ENCODE data around the gene MAN1A1. TPM values are rescaled to one million over a fixed set of nuclear protein-coding genes. Genes with fewer than 3 reads are reported as not detected.

Gene MAN1A1
- total RNA-seq, 1 donor: 104 TPM

DNA sequence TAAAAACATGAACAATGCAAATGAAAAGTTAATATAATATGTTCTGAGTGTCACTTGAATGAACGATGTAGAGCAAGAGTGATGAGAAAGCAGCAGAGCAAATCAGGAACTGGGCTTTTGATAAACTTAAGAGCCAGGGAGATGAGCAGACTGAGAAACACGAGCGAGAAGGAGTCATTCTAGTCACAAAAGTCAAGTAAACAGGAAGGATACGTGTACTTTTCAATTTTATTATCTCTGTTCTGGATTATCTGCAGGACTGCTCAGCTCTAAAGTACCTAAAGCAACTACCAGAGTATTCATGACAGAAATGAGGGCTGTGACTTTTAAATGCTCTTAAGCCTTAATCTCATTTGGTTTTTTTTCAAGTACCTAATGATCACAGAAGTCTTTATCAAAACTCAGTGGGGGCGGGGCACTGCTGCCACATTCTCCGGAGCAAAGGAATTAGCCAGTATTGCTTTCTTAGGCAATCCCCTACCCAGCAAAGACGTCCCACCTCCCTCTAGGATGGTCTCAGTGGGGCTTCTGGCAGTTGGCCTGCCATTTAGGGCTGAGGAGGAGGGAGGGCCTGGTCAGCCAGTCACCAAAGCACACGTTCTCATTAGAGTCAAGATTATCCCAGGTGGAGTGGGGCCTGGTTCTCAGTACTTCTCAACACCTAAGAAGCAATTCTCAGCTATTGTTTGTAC lies 8.6 kb downstream of the MAN1A1 start:
- DNase-seq (ENCODE audit: low read depth): peak; percentile 61
- TF ChIP-seq, protein P1, sequence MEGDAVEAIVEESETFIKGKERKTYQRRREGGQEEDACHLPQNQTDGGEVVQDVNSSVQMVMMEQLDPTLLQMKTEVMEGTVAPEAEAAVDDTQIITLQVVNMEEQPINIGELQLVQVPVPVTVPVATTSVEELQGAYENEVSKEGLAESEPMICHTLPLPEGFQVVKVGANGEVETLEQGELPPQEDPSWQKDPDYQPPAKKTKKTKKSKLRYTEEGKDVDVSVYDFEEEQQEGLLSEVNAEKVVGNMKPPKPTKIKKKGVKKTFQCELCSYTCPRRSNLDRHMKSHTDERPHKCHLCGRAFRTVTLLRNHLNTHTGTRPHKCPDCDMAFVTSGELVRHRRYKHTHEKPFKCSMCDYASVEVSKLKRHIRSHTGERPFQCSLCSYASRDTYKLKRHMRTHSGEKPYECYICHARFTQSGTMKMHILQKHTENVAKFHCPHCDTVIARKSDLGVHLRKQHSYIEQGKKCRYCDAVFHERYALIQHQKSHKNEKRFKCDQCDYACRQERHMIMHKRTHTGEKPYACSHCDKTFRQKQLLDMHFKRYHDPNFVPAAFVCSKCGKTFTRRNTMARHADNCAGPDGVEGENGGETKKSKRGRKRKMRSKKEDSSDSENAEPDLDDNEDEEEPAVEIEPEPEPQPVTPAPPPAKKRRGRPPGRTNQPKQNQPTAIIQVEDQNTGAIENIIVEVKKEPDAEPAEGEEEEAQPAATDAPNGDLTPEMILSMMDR (IDR thresholded peaks at IDR 0.05; ENCODE audit: insufficient read depth, low read depth, low read length): no peak
- peak overlapping the region; percentile 13 for H3K4me3 ChIP-seq (ENCODE audit: low read depth, low read length)

DNA sequence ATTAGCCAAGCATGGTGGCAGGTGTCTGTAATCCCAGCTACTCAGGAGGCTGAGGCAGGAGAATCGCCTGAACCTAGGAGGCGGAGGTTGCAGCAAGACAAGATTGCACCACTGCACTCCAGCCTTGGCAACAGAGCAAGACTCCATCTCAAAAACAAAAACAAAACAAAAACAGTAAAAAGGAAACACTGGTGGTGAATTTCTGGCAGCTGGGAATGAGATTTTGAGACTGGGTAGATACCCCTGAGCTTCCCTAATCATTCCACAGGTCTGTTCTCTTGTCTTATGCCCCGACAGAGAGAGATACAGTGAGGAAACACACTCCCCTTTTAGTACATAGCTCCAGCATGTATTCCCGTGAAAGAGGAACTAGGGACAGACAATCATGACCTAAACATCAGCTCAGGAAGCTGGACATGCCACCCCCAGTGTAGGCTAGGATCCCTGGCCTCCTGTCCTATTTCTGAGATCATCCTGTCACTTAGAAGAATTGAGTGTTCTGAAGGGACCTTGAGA lies 9.6 kb downstream of the MAN1A1 start:
- TF ChIP-seq, protein P1 (IDR thresholded peaks at IDR 0.05; ENCODE audit: insufficient read depth, low read depth, low read length): no peak
- no peak overlapping the region for H3K4me3 ChIP-seq (ENCODE audit: low read depth, low read length)
- DNase-seq (ENCODE audit: low read depth): peak; percentile 17

DNA sequence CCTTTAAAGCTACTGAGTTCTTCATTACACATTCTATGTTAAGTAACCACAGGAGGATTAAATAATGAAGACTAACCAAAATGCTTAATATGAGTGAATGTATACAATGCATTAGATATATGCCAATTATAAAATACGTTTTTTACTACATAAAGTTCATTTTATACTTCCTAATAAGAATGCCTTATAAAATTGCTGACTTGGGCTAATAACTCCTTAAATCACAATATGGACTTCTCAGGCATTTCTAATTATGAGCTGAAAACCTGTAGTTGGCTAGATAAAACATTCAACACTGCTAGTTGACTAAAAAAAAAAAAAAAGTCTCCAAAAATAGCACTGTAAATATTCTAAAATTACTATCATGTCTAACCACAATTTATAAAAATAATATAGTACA lies 11.8 kb downstream of the MAN1A1 start:
- DNase-seq (ENCODE audit: low read depth): no peak
- H3K4me3 ChIP-seq (ENCODE audit: low read depth, low read length): no peak overlapping the region
- TF ChIP-seq, protein P1 (IDR thresholded peaks at IDR 0.05; ENCODE audit: insufficient read depth, low read depth, low read length): no peak

DNA sequence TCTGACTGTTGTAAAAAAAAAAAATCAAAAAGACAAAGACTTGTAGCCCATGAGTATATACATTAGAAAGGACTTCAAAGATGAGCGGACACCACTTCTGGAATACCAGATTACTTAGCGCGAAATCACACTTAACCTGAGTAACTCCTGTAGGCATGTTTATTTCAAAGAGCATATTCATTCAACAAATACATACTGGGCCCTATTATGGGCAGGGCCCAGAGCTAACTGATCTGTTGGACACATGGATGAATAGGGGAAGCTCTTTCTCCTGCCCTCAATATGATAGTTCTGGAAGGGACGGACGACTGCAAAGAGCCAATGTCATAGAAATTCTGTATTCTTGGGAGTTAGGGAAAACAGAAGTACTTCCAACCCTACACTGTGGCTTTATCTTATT lies 12.3 kb downstream of the MAN1A1 start:
- TF ChIP-seq, protein P1 (IDR thresholded peaks at IDR 0.05; ENCODE audit: insufficient read depth, low read depth, low read length): no peak
- DNase-seq (ENCODE audit: low read depth): no peak
- no peak overlapping the region for H3K4me3 ChIP-seq (ENCODE audit: low read depth, low read length)

DNA sequence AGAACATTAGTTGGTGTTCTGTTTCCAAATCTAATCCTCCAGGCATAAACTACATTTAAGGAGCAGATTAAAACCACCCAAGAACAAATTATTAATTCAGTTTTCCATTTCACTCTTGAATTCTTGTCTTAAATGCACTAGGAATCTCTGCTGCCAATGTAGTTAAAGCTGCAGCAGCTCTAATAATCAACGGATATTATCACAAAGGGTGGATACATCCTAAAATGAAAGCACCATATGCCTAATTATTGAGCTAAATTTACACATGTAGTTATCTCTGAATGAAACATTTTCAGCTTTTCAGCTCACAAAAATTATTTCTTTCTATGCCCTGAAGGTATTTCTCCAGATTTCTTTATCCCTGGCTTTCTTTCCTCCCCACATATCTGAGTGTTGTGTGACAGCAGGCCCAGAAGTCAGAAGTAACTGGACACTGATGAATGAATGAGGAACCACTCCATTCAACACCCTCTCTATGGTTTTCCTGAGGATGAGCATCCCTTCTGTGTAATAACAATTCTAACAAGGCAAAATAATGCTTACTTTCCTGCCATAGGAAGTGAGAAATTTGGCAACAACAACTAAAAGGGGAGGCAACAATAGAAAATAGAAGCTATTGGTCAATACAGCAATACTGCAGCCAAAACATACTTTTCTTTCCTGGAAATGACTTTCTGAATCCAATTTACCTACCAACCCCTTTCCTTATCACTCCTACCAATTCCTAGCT lies 14.9 kb downstream of the MAN1A1 start:
- TF ChIP-seq, protein P1 (IDR thresholded peaks at IDR 0.05; ENCODE audit: insufficient read depth, low read depth, low read length): no peak
- DNase-seq (ENCODE audit: low read depth): no peak
- H3K4me3 ChIP-seq (ENCODE audit: low read depth, low read length): no peak overlapping the region

DNA sequence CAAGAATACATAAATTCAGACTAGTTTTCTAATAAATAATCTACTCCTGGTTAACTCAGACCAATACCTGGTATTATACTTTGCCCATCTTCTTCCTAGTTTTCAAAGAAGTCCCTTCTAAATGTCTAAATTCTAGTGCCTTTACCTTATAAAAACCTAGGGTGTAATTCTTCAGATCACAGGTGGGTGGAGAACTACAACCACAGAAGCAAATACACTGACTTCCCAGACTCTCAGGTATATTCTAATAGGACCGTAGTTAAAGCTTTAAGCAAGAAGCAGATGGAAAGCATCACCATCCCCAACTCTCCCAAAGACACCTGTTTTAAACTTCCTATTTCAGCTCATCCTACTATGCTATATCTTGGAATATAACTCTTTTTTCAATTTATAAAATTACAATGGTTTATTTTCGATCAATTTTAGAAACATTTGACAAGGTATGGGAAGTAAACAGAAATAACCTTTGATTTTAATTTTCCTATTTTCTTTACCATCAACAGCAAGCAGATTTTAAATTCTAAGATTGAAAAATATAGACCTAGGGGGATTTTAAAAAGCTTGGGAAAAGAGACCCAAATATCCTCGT lies 15.8 kb downstream of the MAN1A1 start:
- TF ChIP-seq, protein P1 (IDR thresholded peaks at IDR 0.05; ENCODE audit: insufficient read depth, low read depth, low read length): peak; percentile 25
- H3K4me3 ChIP-seq (ENCODE audit: low read depth, low read length): no peak overlapping the region
- DNase-seq (ENCODE audit: low read depth): no peak
